Smooth muscle cell (in vitro differentiated cells): Measurements from ENCODE around the gene GNG14. TPM values are rescaled to one million over a fixed set of nuclear protein-coding genes. Genes with fewer than 3 reads are reported as not detected.
A peak's percentile ranks its signal among the peaks of the same experiment; 100 is the strongest.

Experiments used
- DNase-seq: peaks from one replicate; lab custom pipeline; 2025; ENCODE audit not compliant: unreplicated experiment; lab: John Stamatoyannopoulos, UW
- H2AFZ ChIP-seq: fragments of 200-600 bp; sonication (generic); 2 replicates; pipeline ENCODE4 v1.6.0; 2016; ENCODE audit warnings: antibody characterized with exemption, low read depth, mild to moderate bottlenecking
- H3F3A ChIP-seq: fragments of 200-600 bp; sonication (generic); 2 replicates; pipeline ENCODE4 v1.6.0; 2017; ENCODE audit warnings: antibody characterized with exemption, low read depth
- H3K27ac ChIP-seq: fragments of 200-600 bp; sonication (generic); 2 replicates; pipeline ENCODE4 v1.5.1; 2016; ENCODE audit warnings: low read depth, mild to moderate bottlenecking
- H3K27me3 ChIP-seq: fragments of 200-600 bp; sonication (generic); 2 replicates; pipeline ENCODE4 v1.6.1; 2016; ENCODE audit warnings: low read depth, mild to moderate bottlenecking
- H3K36me3 ChIP-seq: fragments of 200-600 bp; sonication (generic); 2 replicates; pipeline ENCODE4 v1.5.1; 2016; ENCODE audit warnings: low read depth
- H3K4me1 ChIP-seq: fragments of 200-600 bp; sonication (generic); 2 replicates; pipeline ENCODE4 v1.5.1; 2016; ENCODE audit warnings: low read depth
- H3K4me2 ChIP-seq: fragments of 200-600 bp; sonication (generic); 2 replicates; pipeline ENCODE4 v1.6.0; 2016; ENCODE audit warnings: mild to moderate bottlenecking
- H3K4me3 ChIP-seq: fragments of 200-600 bp; sonication (generic); 2 replicates; pipeline ENCODE4 v1.5.1; 2016; ENCODE audit warnings: mild to moderate bottlenecking
- H3K79me2 ChIP-seq: fragments of 200-600 bp; sonication (generic); 2 replicates; pipeline ENCODE4 v1.6.0; 2016; ENCODE audit warnings: low read depth, mild to moderate bottlenecking
- H3K9ac ChIP-seq: fragments of 200-600 bp; sonication (generic); 2 replicates; pipeline ENCODE4 v1.6.0; 2016; ENCODE audit warnings: low read depth
- H3K9me3 ChIP-seq: fragments of 200-600 bp; sonication (generic); replicated peaks from 2 replicates; pipeline ENCODE4 v1.5.1; 2016; ENCODE audit warnings: low read depth
- H4K20me1 ChIP-seq: fragments of 200-600 bp; sonication (generic); 2 replicates; pipeline ENCODE4 v1.6.0; 2016; ENCODE audit warnings: low read depth
- WGBS: methylation state at CpG from one replicate; pipeline ENCODE4 v1.1.7; 2016; ENCODE audit warnings: low lambda C conversion rate; 5-methylcytosine and 5-hydroxymethylcytosine counted together
- polyA plus RNA-seq: library from polyadenylated mRNA; unstranded; fragments of >200 nt; fragmentation: Nextera tagmentation; extraction: Ambion mirVana; gene quantifications from 2 replicates; pipeline ENCODE4 v1.2.1, GENCODE V29; 2016
- total RNA-seq: library from RNA; depleted of rRNA; stranded (reverse); fragments of >200 nt; gene quantifications from 2 replicates; pipeline ENCODE4 v1.2.3, GENCODE V29; 2014
- TF ChIP-seq, protein P1 (sequence below): fragments of 200-600 bp; sonication (generic); IDR thresholded peaks from 2 replicates; pipeline ENCODE4 v1.5.1; 2017; ENCODE audit warnings: borderline replicate concordance, mild to moderate bottlenecking, antibody characterized with exemption; ENCODE audit not compliant: insufficient read depth, poor library complexity, severe bottlenecking

Gene GNG14
- total and polyA plus RNA-seq, 2 experiments from 2014 or later, result not detected

DNA sequence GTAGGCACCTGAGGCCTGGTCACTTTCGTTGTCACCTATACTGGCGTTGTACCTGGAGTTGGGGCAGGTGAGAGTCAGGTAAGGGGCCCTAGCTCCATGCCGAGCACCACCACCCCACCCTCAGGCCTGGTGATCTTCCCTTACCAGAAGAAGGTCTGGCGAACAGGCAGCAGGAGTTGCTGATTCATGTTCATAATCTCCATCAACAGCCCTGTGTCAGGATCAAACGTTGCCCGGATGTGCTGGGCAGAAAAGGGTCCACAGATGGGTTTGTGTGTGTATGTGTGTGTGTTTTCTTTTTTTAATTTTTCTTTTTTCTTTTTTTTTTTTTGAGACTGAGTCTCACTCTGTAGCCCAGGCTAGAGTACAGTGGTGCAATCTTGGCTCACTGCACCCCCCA lies 35.6 kb upstream of the GNG14 start:
- Histone ChIP-seq H3K4me1 (no peaks in the 10 kb centered on the region), H3K27me3 (no peaks in the 10 kb centered on the region), H3K36me3 (peaks cover 4% of the 10 kb centered on the region), H4K20me1 (no peaks in the 10 kb centered on the region), H3F3A (no peaks in the 10 kb centered on the region), H3K9ac (no peak overlapping the region), H2AFZ (no peak overlapping the region), H3K4me2 (no peak overlapping the region), H3K79me2 (no peaks in the 10 kb centered on the region), H3K9me3 (no peaks in the 10 kb centered on the region), H3K4me3 (no peak overlapping the region), H3K27ac (no peak overlapping the region)
- WGBS, result 92% methylated on average over 6 of the region's 6 CpGs
- TF ChIP-seq, protein P1, sequence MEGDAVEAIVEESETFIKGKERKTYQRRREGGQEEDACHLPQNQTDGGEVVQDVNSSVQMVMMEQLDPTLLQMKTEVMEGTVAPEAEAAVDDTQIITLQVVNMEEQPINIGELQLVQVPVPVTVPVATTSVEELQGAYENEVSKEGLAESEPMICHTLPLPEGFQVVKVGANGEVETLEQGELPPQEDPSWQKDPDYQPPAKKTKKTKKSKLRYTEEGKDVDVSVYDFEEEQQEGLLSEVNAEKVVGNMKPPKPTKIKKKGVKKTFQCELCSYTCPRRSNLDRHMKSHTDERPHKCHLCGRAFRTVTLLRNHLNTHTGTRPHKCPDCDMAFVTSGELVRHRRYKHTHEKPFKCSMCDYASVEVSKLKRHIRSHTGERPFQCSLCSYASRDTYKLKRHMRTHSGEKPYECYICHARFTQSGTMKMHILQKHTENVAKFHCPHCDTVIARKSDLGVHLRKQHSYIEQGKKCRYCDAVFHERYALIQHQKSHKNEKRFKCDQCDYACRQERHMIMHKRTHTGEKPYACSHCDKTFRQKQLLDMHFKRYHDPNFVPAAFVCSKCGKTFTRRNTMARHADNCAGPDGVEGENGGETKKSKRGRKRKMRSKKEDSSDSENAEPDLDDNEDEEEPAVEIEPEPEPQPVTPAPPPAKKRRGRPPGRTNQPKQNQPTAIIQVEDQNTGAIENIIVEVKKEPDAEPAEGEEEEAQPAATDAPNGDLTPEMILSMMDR, result no peak
- DNase-seq, result no peak

DNA sequence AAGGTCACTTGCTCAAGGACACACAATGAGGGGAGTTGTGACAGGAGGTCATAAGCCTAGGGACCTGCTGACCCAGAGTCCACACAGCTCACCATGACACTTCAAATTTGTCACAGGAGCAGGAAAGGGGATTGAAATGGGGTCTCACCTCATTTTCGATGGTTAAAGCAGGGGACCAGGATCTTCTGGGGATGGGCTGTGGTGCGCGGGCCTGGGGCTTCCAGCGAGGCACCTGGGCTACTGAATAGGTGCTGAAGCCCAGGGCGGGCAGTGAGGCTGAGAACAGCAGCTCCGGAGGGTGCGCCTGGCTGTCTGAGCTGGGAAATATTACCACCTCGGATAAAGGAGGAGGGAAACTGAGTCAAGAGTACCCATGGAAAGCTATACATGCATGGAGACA lies 32.3 kb upstream of the GNG14 start:
- WGBS, result 97% methylated on average over 8 of the region's 8 CpGs
- TF ChIP-seq, protein P1, result no peak
- peaks cover 4% of the 10 kb centered on the region for H3K36me3 ChIP-seq

DNA sequence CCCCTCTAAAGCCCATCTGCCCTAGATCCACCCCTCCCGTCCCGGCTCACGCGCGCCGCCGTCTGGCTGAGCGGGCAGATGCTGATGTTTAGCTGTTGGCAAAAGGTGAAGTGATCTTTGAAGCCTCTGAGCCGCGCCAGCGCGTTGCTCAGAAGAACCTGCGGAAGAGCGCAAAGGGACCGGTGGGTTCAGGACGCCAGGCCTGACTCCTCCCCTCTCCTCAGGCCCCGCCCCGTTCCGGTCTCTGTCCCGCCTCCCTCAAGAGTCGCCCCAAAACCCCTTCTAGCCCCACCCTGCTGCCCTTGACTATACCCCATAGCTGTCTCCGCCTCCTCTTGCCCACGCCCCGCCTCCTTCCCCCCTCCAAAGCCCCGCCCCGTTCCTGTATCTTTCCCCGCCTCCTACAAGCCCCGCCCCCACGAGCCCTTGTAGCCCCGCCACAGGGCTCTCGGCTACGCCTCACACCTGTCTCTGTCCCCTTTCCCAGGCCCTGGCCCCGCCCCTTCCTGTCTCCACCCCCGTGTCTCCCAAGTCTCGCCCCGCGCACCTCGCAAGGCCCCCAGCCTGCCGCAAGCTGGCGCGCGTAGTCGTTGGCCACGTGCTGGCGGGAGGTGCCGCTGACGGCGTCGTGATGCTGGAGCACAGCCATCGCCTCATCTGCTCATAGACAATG lies 30.8 kb upstream of the GNG14 start:
- Histone ChIP-seq H3K4me2 (no peak overlapping the region), H3K27ac (no peak overlapping the region), H3K4me1 (no peaks in the 10 kb centered on the region), H2AFZ (no peak overlapping the region), H3K27me3 (no peaks in the 10 kb centered on the region), H3F3A (no peaks in the 10 kb centered on the region), H3K9ac (no peak overlapping the region), H3K36me3 (peaks cover 4% of the 10 kb centered on the region), H3K4me3 (no peak overlapping the region), H4K20me1 (no peaks in the 10 kb centered on the region), H3K79me2 (no peaks in the 10 kb centered on the region), H3K9me3 (no peaks in the 10 kb centered on the region)
- TF ChIP-seq, protein P1, result no peak
- DNase-seq, result no peak
- 96% methylated on average over 24 of the region's 50 CpGs for WGBS

More for the DNA sequence above, 32.3 kb upstream of the GNG14 start:
- DNase-seq, result no peak
- Histone ChIP-seq H3K9ac (no peak overlapping the region), H3K4me3 (no peak overlapping the region), H3K27ac (no peak overlapping the region), H4K20me1 (no peaks in the 10 kb centered on the region), H2AFZ (no peak overlapping the region), H3K4me2 (no peak overlapping the region), H3K9me3 (no peaks in the 10 kb centered on the region), H3K27me3 (no peaks in the 10 kb centered on the region), H3F3A (no peaks in the 10 kb centered on the region), H3K79me2 (no peaks in the 10 kb centered on the region), H3K4me1 (no peaks in the 10 kb centered on the region)

DNA sequence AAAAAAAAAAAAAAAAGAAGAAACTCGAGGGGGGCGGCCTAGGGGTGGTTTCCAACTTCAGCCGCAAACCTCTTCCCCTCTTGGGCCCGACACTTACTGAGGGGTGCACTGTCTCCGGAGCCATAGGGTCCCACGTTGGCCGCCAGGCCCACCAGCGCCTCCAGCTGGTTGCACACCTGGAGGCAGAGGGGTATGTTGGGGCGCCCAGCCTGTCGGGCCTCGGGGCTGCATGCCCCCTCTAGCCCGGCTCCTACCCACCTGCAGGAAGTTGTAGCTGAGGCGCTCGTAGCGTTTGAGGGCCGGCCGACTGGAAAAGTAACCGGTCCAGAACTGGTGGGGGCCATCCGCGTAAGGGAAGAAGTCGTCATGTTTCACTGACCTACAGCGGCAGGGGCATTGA lies 29.8 kb upstream of the GNG14 start:
- DNase-seq, result no peak
- Histone ChIP-seq H3K27ac (no peak overlapping the region), H3K4me3 (no peak overlapping the region), H2AFZ (no peak overlapping the region), H3F3A (no peaks in the 10 kb centered on the region), H3K4me1 (no peaks in the 10 kb centered on the region), H3K9me3 (no peaks in the 10 kb centered on the region), H4K20me1 (no peaks in the 10 kb centered on the region), H3K27me3 (no peaks in the 10 kb centered on the region), H3K79me2 (no peaks in the 10 kb centered on the region), H3K4me2 (no peak overlapping the region), H3K36me3 (peaks cover 4% of the 10 kb centered on the region), H3K9ac (no peak overlapping the region)
- TF ChIP-seq, protein P1, result peak; percentile 22
- WGBS, result 97% methylated on average over 22 of the region's 22 CpGs
